ENCODE results near the gene SSNA1. TPM values are rescaled to one million over a fixed set of nuclear protein-coding genes. Genes with fewer than 3 reads are reported as not detected.

The SSNA1 gene
- total RNA-seq, 1 donor from 2014 or later = 71.9 TPM

DNA sequence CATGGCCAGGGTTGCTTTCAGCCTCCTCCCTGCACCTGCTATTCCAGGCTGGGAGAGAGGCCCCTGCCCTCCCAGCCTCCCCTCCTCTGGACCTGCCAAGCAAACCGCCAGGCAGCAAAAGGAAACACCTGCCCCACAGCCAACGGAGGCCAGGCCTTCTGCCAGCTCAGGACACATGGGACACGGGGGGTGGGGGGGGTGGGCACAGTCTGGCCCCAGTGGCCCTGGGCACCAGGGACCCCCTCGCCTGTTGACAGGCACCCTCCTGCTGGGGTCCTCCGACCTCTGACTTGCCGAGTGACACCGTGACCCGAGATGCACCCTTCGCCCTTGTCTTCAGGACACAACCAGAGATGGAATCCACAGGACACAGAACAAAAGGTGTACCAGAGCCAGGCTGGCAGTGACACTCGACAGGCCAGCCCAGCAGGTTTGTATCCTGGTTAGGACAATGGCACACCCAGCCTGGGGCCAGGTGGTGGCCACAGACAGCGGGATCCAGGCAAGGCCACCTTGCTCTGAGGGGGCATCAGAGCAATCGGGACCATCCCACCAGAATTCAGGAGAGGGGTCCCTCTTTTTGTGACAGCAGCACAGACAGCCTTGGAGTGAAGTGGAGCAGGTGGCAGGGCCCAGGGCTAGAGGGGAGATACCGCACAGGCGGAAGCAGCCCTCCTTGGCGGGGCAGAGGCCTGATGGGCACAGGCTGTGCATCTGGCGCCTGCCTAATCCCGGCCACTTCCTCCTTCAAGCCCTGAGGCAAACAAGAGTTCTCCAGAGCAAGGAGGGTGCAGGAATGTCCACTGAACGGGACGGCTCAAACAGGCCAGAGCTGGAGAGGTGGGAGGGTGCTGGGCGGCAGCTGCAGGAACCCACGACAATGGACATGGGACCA is 15.3 kb upstream of the SSNA1 start:
- CTCF ChIA-PET = no interaction called here
- Mint-ChIP-seq H3K27ac (no peak overlapping the region), H3K9me3 (no peaks in the 10 kb centered on the region), H3K4me1 (peaks cover 4% of the 10 kb centered on the region), H3K36me3 (ENCODE audit: low read depth) (peaks cover 11% of the 10 kb centered on the region), H3K27me3 (peaks cover 6% of the 10 kb centered on the region), H3K4me3 (no peak overlapping the region)
- ATAC-seq (ENCODE audit: low read depth) (no peak), DNase-seq (no peak)
- intact Hi-C loops (cut with micrococcal nuclease) = no loop called here
- TF ChIP-seq, protein P1, sequence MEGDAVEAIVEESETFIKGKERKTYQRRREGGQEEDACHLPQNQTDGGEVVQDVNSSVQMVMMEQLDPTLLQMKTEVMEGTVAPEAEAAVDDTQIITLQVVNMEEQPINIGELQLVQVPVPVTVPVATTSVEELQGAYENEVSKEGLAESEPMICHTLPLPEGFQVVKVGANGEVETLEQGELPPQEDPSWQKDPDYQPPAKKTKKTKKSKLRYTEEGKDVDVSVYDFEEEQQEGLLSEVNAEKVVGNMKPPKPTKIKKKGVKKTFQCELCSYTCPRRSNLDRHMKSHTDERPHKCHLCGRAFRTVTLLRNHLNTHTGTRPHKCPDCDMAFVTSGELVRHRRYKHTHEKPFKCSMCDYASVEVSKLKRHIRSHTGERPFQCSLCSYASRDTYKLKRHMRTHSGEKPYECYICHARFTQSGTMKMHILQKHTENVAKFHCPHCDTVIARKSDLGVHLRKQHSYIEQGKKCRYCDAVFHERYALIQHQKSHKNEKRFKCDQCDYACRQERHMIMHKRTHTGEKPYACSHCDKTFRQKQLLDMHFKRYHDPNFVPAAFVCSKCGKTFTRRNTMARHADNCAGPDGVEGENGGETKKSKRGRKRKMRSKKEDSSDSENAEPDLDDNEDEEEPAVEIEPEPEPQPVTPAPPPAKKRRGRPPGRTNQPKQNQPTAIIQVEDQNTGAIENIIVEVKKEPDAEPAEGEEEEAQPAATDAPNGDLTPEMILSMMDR (IDR thresholded peaks at IDR 0.05) = no peak
- POLR2A ChIA-PET = interaction anchor here (1.0 kb wide), 1 partner anchor 44 kb away, joined by 3 read pairs; no protein-coding TSS in a partner anchor

DNA sequence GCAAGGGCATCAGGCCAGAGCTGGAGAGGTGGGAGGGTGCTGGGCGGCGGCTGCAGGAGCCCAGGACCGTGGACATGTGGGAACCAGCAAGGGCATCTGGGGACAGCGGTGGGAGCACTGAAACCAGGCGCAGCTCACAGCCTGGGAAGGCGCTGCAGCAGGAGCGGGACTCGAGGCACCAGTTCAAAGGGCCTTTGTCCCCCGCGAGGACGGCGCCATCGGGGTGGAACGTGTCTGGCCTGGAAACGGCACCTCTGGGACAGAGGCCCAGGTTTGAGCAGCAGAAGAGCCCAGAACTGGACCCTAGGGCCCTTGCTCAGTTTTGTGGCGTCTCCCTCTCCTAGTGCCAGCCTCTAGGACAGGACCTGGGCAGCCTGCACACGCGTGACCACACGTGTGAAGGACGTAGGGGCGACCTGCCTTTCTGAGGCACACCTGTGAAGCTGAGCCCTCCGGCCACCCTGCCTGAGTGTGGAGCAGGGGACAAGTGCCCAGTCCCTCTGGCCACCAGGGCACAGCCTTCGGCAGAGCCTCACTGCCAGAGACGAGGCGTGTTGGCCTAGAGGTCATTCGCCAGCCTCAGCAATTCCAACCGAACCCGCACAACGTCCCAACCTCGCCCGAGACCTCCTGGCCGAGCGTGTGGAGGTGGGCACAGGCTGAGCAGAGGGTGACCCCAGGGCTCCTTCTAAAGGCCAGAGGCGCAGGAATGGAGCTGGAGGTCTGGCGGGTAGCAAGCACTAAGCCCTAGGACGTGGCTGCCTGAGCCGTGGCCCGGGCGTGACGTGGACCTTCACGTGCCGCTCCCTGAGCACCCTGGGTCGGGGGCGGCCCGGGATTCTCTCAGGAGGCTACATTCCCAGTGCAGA is 14.4 kb upstream of the SSNA1 start:
- no peak for DNase-seq

DNA sequence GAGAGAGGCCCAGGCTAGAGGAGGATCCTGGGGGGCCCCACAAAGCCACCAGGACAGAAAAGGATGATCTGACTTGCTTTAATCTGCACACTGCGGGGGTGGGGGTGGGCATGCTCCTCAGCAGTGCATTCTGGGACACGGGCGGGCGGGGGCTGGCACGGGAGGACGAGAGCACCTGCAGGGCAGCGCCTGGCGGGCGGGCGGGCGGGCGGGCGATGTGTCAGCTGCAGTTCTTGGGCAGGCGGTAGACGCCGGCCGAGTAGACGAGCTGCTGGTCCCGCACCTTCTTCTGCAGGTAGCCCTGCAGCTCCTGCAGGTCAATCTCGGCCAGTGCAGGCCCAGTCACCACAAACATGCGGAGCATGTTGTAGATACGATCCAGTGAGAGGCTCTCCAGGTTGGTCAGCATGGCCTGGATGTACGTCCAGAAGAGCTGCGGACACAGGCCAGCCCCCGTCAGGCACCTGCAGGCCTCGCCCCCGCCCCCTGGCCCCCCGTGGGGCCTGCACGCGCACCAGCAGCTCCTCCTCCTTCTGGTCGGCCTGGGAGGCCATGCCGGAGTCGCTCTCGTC is 13.7 kb upstream of the SSNA1 start:
- ATAC-seq (ENCODE audit: low read depth) (no peak), DNase-seq (no peak)
- TF ChIP-seq, protein P1 (IDR thresholded peaks at IDR 0.05) = no peak
- no peaks in the 10 kb centered on the region for H3K4me1 Mint-ChIP-seq
- peaks cover 6% of the 10 kb centered on the region for H3K27me3 Mint-ChIP-seq
- H3K27ac Mint-ChIP-seq = no peak overlapping the region
- POLR2A ChIA-PET = interaction anchor here (0.5 kb wide), 2 partner anchors 47 to 358 kb away, joined by 3 to 5 read pairs; no protein-coding TSS in a partner anchor
- H3K36me3 Mint-ChIP-seq (ENCODE audit: low read depth) = peaks cover 24% of the 10 kb centered on the region
- intact Hi-C loops (cut with micrococcal nuclease) = no loop called here
- H3K4me3 Mint-ChIP-seq = no peak overlapping the region
- CTCF ChIA-PET = interaction anchor here (1.0 to 2.2 kb wide), 2 partner anchors 14 to 146 kb away, joined by 3 to 8 read pairs; partner anchors contain the start of gene SSNA1
- no peaks in the 10 kb centered on the region for H3K9me3 Mint-ChIP-seq

More for the DNA sequence above, 14.4 kb upstream of the SSNA1 start:
- ChIA-PET CTCF (no interaction called here), POLR2A (no interaction called here)
- Mint-ChIP-seq H3K27me3 (peaks cover 6% of the 10 kb centered on the region), H3K4me3 (no peak overlapping the region), H3K27ac (no peak overlapping the region), H3K9me3 (no peaks in the 10 kb centered on the region), H3K36me3 (ENCODE audit: low read depth) (peaks cover 17% of the 10 kb centered on the region), H3K4me1 (no peaks in the 10 kb centered on the region)
- no peak for ATAC-seq (ENCODE audit: low read depth)
- TF ChIP-seq, protein P1 (IDR thresholded peaks at IDR 0.05) = no peak
- intact Hi-C loops (cut with micrococcal nuclease) = no loop called here

DNA sequence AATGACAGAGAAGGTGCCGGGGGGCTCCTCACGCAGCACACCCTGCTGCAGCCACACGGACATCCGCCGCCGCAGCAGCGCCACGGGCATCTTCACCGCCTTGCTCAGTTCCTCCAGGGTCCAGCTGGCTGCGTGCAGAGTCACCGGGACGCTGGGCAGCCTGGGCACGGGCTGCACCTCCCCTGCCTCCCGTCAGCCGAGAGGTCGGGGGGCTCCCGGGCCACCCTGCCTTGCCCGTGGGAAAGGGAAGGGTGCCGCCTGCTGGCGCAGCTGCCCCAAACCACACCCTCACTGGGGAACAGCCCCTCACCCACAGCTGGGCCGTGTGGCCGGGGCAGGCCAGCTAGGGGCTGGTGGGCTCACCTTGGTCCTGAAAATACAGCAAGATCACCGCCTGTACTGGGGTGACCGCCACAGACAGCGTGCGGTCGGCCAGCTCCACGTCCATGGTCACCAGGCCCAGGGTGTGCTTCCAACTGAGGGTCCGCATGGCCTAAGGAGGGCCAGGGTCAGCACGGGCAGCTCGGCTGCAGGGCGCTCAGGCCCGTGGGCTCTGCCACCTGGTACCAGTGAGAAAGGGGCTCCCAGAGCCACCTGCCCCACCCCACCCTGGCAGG is 13.0 kb upstream of the SSNA1 start:
- peaks cover 3% of the 10 kb centered on the region for H3K27me3 Mint-ChIP-seq
- peaks cover 29% of the 10 kb centered on the region for H3K36me3 Mint-ChIP-seq (ENCODE audit: low read depth)
- CTCF ChIA-PET = interaction anchor here (1.0 to 2.2 kb wide), 2 partner anchors 14 to 146 kb away, joined by 3 to 8 read pairs; partner anchors contain the start of gene SSNA1
- POLR2A ChIA-PET = interaction anchor here (0.5 to 1.0 kb wide), 3 partner anchors 43 to 359 kb away, joined by 3 to 5 read pairs (median 5); no protein-coding TSS in a partner anchor
- no peaks in the 10 kb centered on the region for H3K9me3 Mint-ChIP-seq
- TF ChIP-seq, protein P1 (IDR thresholded peaks at IDR 0.05) = no peak
- ATAC-seq (ENCODE audit: low read depth) = no peak
- H3K27ac Mint-ChIP-seq = no peak overlapping the region
- DNase-seq = no peak
- intact Hi-C loops (cut with micrococcal nuclease) = no loop called here
- no peak overlapping the region for H3K4me3 Mint-ChIP-seq
- no peaks in the 10 kb centered on the region for H3K4me1 Mint-ChIP-seq

All from activated B cell treated with CpG ODN at 0.5 μM for 24 hours (primary cell).